HepG2 (cell line): ENCODE measurements around the gene CD34. TPM values are rescaled to one million over a fixed set of nuclear protein-coding genes. Genes with fewer than 3 reads are reported as not detected.
A peak's percentile ranks its signal among the peaks of the same experiment; 100 is the strongest.
"Not testable (repeated sequence)": the region's sequence is repeated elsewhere in the genome, so short reads cannot be mapped to it uniquely, and the experiment has no call there.

Source experiments
- ATAC-seq: fragments of 200-7000 bp; cut with Tn5 transposase; 3 replicates; pipeline ENCODE4 v1.9.1; 2020; ENCODE audit warnings: mild to moderate bottlenecking, moderate library complexity
- BruUV-seq: library from RNA; stranded (reverse); fragments of 400-500 nt; replicated peaks from 2 replicates; lab custom pipeline; 2021; lab: Mats Ljungman, UMichigan
- CTCF ChIA-PET: fragments of 300-600 bp; formaldehyde crosslinking; extraction: SDS; loops from one replicate; lab custom pipeline; 2021; ENCODE audit warnings: low total read pairs, inconsistent platforms, low intra/inter-chr PET ratio; lab: Yijun Ruan, JAX
- POLR2A ChIA-PET: fragments of 350-600 bp; sonication (Branson Sonifier 250); formaldehyde crosslinking; loops from one replicate; lab custom pipeline; 2020; ENCODE audit warnings: antibody characterized with exemption, inconsistent platforms; lab: Yijun Ruan, JAX
- DNase-seq: peaks from one replicate; pipeline ENCODE4 v3.0.0-alpha.2; 2015; ENCODE audit warnings: low spot score
- FAIRE-seq: peaks from 3 replicates; lab custom pipeline; 2011; peaks lifted over from hg19 to GRCh38; lab: Jason Lieb, UNC
- H2AFZ ChIP-seq: one replicate; pipeline ENCODE4 v1.6.1; 2011; ENCODE audit warnings: low read length, inconsistent platforms
- H3K27ac ChIP-seq: fragments of 300-600 bp; 3 replicates; pipeline ENCODE4 v1.8.0; 2011; ENCODE audit warnings: mixed run types, mild to moderate bottlenecking, mixed read lengths, low read length, inconsistent platforms; ENCODE audit not compliant: insufficient read depth; ENCODE audit errors: extremely low read length
- H3K27me3 ChIP-seq, 2 experiments: fragments of 200-600 bp in 1 of 2; 2 replicates in 1 of 2; 3 replicates in 1 of 2; pipeline versions ENCODE4 v1.6.0 to v1.8.0; 2011; ENCODE audit warnings: low read length in 2 of 2, mild to moderate bottlenecking in 2 of 2, moderate library complexity in 2 of 2, inconsistent platforms in 1 of 2; ENCODE audit not compliant: insufficient read depth in 2 of 2, control insufficient read depth in 1 of 2
- H3K36me3 ChIP-seq, 2 experiments: fragments of 200-600 bp in 1 of 2; replicated peaks in 1 of 2; 2 replicates in 1 of 2; 3 replicates in 1 of 2; pipeline versions ENCODE4 v1.5.1 to v1.8.0; 2011; ENCODE audit warnings: low read length in 2 of 2, inconsistent platforms in 1 of 2; ENCODE audit not compliant: insufficient read depth in 2 of 2, control insufficient read depth in 1 of 2
- H3K4me1 ChIP-seq: 2 replicates; pipeline ENCODE4 v1.5.1; 2012; ENCODE audit warnings: low read length, inconsistent platforms; ENCODE audit not compliant: insufficient read depth
- H3K4me2 ChIP-seq: 2 replicates; pipeline ENCODE4 v1.6.0; 2011; ENCODE audit warnings: low read depth, low read length, inconsistent platforms
- H3K4me3 ChIP-seq, 3 experiments: fragments of 200-600 bp in 1 of 3; sonication (generic), shearing (Covaris generic) in 1 of 3; replicated peaks in 1 of 3; 2 replicates each; pipeline ENCODE4 v1.5.1; 2011 to 2016; ENCODE audit warnings: low read length in 3 of 3, inconsistent platforms in 2 of 3, low read depth in 2 of 3, mild to moderate bottlenecking in 2 of 3, control low read depth in 1 of 3, mixed read lengths in 1 of 3; ENCODE audit not compliant: insufficient read depth in 1 of 3
- H3K79me2 ChIP-seq: one replicate; pipeline ENCODE4 v1.6.1; 2011; ENCODE audit warnings: low read length, inconsistent platforms; ENCODE audit not compliant: insufficient read depth
- H3K9ac ChIP-seq: 2 replicates; pipeline ENCODE4 v1.6.0; 2011; ENCODE audit warnings: mild to moderate bottlenecking, low read depth, low read length, inconsistent platforms; ENCODE audit not compliant: insufficient read depth
- H3K9me3 ChIP-seq: 2 replicates; pipeline ENCODE4 v1.5.1; 2012; ENCODE audit warnings: mild to moderate bottlenecking, low read length
- H4K20me1 ChIP-seq: 2 replicates; pipeline ENCODE4 v1.6.0; 2011; ENCODE audit warnings: inconsistent platforms, mild to moderate bottlenecking, low read length, moderate library complexity; ENCODE audit not compliant: insufficient read depth
- BCL6 ChIP-seq: IDR thresholded peaks from 2 replicates; pipeline ENCODE4 v1.6.1; 2016; ENCODE audit warnings: missing genetic modification reagents, missing compliant biosample characterization
- CREB1 ChIP-seq, 2 experiments: fragments of 450-650 bp in 1 of 2; IDR thresholded peaks; 2 replicates each; pipeline ENCODE4 v1.6.1; 2016 to 2017; ENCODE audit warnings: control low read depth in 1 of 2, mild to moderate bottlenecking in 1 of 2, missing compliant biosample characterization in 1 of 2, missing genetic modification characterization in 1 of 2
- ZKSCAN8 ChIP-seq: IDR thresholded peaks from 2 replicates; pipeline ENCODE4 v1.6.1; 2016; ENCODE audit warnings: borderline replicate concordance, missing genetic modification reagents, missing compliant biosample characterization
- ZNF839 ChIP-seq: sonication (generic); formaldehyde crosslinking; IDR thresholded peaks from 2 replicates; pipeline ENCODE4 v1.4.0; 2020; ENCODE audit warnings: missing genetic modification reagents, mild to moderate bottlenecking, borderline replicate concordance
- WGBS: methylation state at CpG from one replicate; pipeline ENCODE4 v1.1.6; 2017; ENCODE audit warnings: low lambda C conversion rate; 5-methylcytosine and 5-hydroxymethylcytosine counted together
- in situ Hi-C: cut with HindIII; loops from 2 replicates; pipeline ENCODE4 v1.10.0; 2017; ENCODE audit warnings: low pct_unique_long_range_greater_than_20kb; ENCODE audit not compliant: extremely low pct_ligation_motif_present
- intact Hi-C: fragments of 100-400 bp; cut with micrococcal nuclease; formaldehyde crosslinking; loops from one replicate; pipeline ENCODE4 v1.10.0; 2022; ENCODE audit not compliant: unreplicated experiment
- polyA plus RNA-seq, 8 experiments: library from polyadenylated mRNA; depleted of rRNA in 3 of 8; stranded (reverse) in 7 of 8; unstranded in 1 of 8; fragments of >200 nt; fragmentation: Illumina TruSeq in 4 of 8; extraction: Trizol in 4 of 8; gene quantifications; 2 replicates each; pipeline versions ENCODE4 v1.2.1 to v1.2.3, GENCODE V29; 2011 to 2016; ENCODE audit warnings: low read depth in 4 of 8, missing spikeins in 1 of 8, mixed read lengths in 1 of 8; ENCODE audit not compliant: insufficient read depth in 1 of 8
- total RNA-seq, 5 experiments: library from RNA; depleted of rRNA; stranded (reverse); fragments of >200 nt; fragmentation: Illumina TruSeq; extraction: Trizol; gene quantifications; 2 replicates each; pipeline ENCODE4 v1.2.3, GENCODE V29; 2016; ENCODE audit warnings: low read depth in 1 of 5

CD34 gene
- total and polyA plus RNA-seq, 2 of the 13 experiments (the other 11 are each of a cell fraction or from before 2014, with no cell fraction given) = not detected

GRCh38 chr1:207926984-207927383, 16.1 kb upstream of the CD34 start:
- H2AFZ ChIP-seq = no peak overlapping the region
- intact Hi-C loops = no loop called here
- ATAC-seq (no peak), DNase-seq (no peak), FAIRE-seq (no peak)
- no peak overlapping the region for H3K4me2 ChIP-seq
- no peaks in the 10 kb centered on the region for H4K20me1 ChIP-seq
- H3K9ac ChIP-seq = no peak overlapping the region
- no peak overlapping the region for H3K4me3 ChIP-seq
- no TSS peak for BruUV-seq
- in situ Hi-C loops = no loop called here
- CTCF ChIA-PET = no interaction called here
- H3K9me3 ChIP-seq = no peaks in the 10 kb centered on the region
- H3K79me2 ChIP-seq = no peaks in the 10 kb centered on the region
- H3K27ac ChIP-seq = no peak overlapping the region
- 0% methylated on average over 1 of the region's 1 CpG for WGBS
- H3K4me1 ChIP-seq = no peaks in the 10 kb centered on the region
- peaks cover 1 to 26% of the 10 kb centered on the region in 2 experiments; a peak in 2 of 5 replicates for H3K27me3 ChIP-seq
- H3K36me3 ChIP-seq = no peaks in the 10 kb centered on the region
- POLR2A ChIA-PET = no interaction called here
- TF ChIP-seq ZKSCAN8 (CRISPR knock-in tag) (no peak), CREB1 (IDR thresholded peaks at IDR 0.05) (peak; percentile 58; the same call in 1 of the 2 replicates), CREB1 (CRISPR knock-in tag; IDR thresholded peaks at IDR 0.05) (no peak), ZNF839 (no peak), BCL6 (CRISPR knock-in tag) (no peak)

- WGBS = 29% methylated on average over 3 of the region's 3 CpGs
- H3K4me1 ChIP-seq, in situ Hi-C loops, POLR2A ChIA-PET, DNase-seq, intact Hi-C loops, ATAC-seq, H3K4me2 ChIP-seq, CTCF ChIA-PET, FAIRE-seq, H3K9ac ChIP-seq, H3K4me3 ChIP-seq, H3K36me3 ChIP-seq, H4K20me1 ChIP-seq, H3K79me2 ChIP-seq, H3K27ac ChIP-seq, H2AFZ ChIP-seq, H3K9me3 ChIP-seq, BruUV-seq: not testable (repeated sequence)
- peaks cover 1 to 31% of the 10 kb centered on the region in 2 experiments; a peak in 2 of 5 replicates for H3K27me3 ChIP-seq
Measured at GRCh38 chr1:207925969-207926368, 15.0 kb upstream of the CD34 start.
